Mucosa of descending colon (tissue), 3 donors: Measurements from ENCODE around the gene OCIAD1. TPM values are rescaled to one million over a fixed set of nuclear protein-coding genes. Genes with fewer than 3 reads are reported as not detected.
"Not testable (repeated sequence)": the region's sequence is repeated elsewhere in the genome, so short reads cannot be mapped to it uniquely, and the experiment has no call there.

Source experiments
- ATAC-seq: fragments of 200-7000 bp; cut with Tn5 transposase; one replicate; pipeline ENCODE4 v1.9.1; 2020; ENCODE audit warnings: mild to moderate bottlenecking, moderate library complexity
- DNase-seq, 3 donors: peaks; one replicate each; pipeline ENCODE4 v3.0.0-alpha.2; 2020
- H3K36me3 ChIP-seq: fragments of 200-600 bp; one replicate; pipeline ENCODE4 v1.8.0; 2021; ENCODE audit warnings: low read depth, mild to moderate bottlenecking
- H3K4me1 ChIP-seq: fragments of 200-600 bp; one replicate; pipeline ENCODE4 v1.8.0; 2021; ENCODE audit warnings: low read depth, mild to moderate bottlenecking
- H3K4me3 ChIP-seq: fragments of 200-600 bp; one replicate; pipeline ENCODE4 v1.8.0; 2021; ENCODE audit warnings: mild to moderate bottlenecking
- H3K9me3 ChIP-seq: fragments of 200-600 bp; one replicate; pipeline ENCODE4 v1.8.0; 2021; ENCODE audit warnings: mild to moderate bottlenecking
- CTCF ChIP-seq: fragments of 200-600 bp; IDR thresholded peaks from one replicate; pipeline ENCODE4 v1.8.0; 2022; ENCODE audit warnings: antibody characterized with exemption, mild to moderate bottlenecking
- intact Hi-C, 2 donors: fragments of 100-400 bp; cut with DNase I in 1 of 2; cut with micrococcal nuclease in 1 of 2; formaldehyde crosslinking; loops; one replicate each; pipeline versions ENCODE4 v1.11.0 to v1.11.1; 2022; cut with DNase I, micrococcal nuclease
- total RNA-seq, 3 donors: library from RNA; stranded (reverse); fragmentation: NEBNext Ultra II Directional in 2 of 3; extraction: Animal tissue kit (Norgen Biotek cat#: 25700) in 2 of 3; gene quantifications; one replicate each; pipeline versions ENCODE4 v1.2.1 to v1.2.4, GENCODE V29; 2021 to 2023
- donor health status: DM: no; HTN: no; CAD: no; lungs with moderate emphysema.
- donor health status: DM: no; HTN: no; CAD: no.
- donor health status: DM: no; HTN: yes; CAD: no.

The OCIAD1 gene
- total RNA-seq, 3 donors from 2014 or later: 119 to 150 (median 133) TPM

DNA sequence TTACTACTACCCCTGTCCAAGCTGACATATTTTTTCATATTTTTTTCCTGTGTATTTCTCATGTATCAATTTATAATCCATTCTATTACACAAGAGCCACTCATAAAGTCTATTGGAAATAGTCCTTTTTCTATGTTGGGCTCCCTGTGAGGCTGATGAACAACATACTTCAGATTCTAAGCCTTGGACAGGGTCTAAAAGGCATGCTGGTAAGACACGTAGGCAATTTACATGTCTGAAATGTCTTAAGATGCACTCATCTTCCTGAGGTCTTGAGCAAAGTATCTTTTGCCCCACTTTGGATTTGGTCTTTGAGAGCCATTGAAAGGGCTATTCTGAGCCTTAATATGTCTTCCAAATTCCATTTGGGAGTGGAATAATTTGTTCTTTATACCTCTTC, 31.8 kb downstream of the OCIAD1 start:
- no peak for TF ChIP-seq CTCF
- DNase-seq (no peak), ATAC-seq (no peak)
- Histone ChIP-seq H3K4me3 (no peak overlapping the region), H3K36me3 (no peaks in the 10 kb centered on the region), H3K9me3 (no peaks in the 10 kb centered on the region), H3K4me1 (no peaks in the 10 kb centered on the region)
- intact Hi-C loops: no loop called here

DNA sequence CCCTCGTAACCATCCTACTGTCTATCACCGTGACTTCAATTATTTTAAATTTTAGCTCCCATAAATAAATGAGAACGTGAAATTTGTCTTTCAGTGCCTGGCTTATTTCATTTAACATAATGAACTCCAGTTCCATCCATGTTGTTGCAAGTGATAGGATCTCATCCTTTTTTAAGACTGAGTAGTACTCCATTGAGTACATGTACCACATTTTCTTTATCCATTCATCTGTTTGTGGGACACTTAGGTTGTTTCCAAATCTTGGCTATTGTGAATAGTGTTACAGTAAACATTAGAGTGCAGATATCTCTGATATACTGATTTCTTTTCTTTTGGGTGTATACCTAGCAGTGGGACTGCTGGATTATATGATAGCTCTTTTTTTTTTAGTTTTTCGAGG, 32.8 kb downstream of the OCIAD1 start:
- H3K9me3 ChIP-seq: no peaks in the 10 kb centered on the region
- no peak for TF ChIP-seq CTCF
- intact Hi-C loops: no loop called here
- DNase-seq (no peak), ATAC-seq (no peak)
- H3K36me3 ChIP-seq: no peaks in the 10 kb centered on the region
- H3K4me3 ChIP-seq: no peak overlapping the region
- H3K4me1 ChIP-seq: no peaks in the 10 kb centered on the region

GRCh38 chr4:48864696-48865095, 33.8 kb downstream of the OCIAD1 start:
- DNase-seq, H3K4me3 ChIP-seq, ATAC-seq, H3K4me1 ChIP-seq, intact Hi-C loops, H3K9me3 ChIP-seq, H3K36me3 ChIP-seq: not testable (repeated sequence)

DNA sequence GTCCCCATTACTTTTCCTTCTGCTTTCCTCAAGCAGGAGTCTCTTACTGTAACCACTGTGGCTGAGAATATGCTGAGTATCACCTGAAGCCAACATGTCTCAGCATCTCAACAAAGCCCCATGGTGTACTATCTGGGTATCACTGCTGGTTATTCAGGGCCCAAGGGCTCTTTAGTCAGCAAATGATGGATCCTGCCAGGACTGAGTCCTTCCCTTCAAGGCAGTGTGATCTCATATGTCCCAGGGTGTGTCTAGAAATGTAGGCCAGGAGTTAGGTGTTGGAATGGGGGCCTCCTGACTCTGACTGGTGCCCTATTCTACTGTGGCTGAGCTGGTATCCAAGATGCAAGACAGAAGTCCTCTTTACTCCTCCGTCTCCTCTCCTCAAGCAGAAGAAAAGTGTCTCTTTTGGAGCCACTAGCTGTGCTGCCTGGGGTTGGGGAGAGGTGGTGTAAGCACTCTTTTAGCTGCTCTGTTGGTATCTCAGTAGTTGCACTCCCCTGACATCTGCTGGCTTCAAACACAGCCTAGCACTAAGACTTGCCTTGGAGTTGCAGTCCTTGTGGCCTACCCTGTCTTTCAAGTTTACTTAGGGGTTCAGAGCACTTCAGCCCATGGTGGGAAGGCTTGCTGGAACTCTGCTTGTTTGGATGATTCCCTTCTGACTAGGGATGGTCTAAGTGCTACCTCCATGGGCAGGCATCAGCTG, 47.1 kb downstream of the OCIAD1 start:
- ATAC-seq: no peak
- H3K4me1 ChIP-seq: no peaks in the 10 kb centered on the region

GRCh38 chr4:48879561-48880442, 48.9 kb downstream of the OCIAD1 start:
- H3K9me3 ChIP-seq: no peaks in the 10 kb centered on the region
- ATAC-seq (no peak), DNase-seq (no peak)
- H3K36me3 ChIP-seq: no peaks in the 10 kb centered on the region
- no peak for TF ChIP-seq CTCF
- H3K4me1 ChIP-seq: no peaks in the 10 kb centered on the region
- no peak overlapping the region for H3K4me3 ChIP-seq
- intact Hi-C loops: no loop called here

More for the DNA sequence above, 47.1 kb downstream of the OCIAD1 start:
- H3K36me3 ChIP-seq: no peaks in the 10 kb centered on the region
- H3K9me3 ChIP-seq: no peaks in the 10 kb centered on the region
- intact Hi-C loops: no loop called here
- H3K4me3 ChIP-seq: no peak overlapping the region
- no peak for TF ChIP-seq CTCF
- DNase-seq: no peak

DNA sequence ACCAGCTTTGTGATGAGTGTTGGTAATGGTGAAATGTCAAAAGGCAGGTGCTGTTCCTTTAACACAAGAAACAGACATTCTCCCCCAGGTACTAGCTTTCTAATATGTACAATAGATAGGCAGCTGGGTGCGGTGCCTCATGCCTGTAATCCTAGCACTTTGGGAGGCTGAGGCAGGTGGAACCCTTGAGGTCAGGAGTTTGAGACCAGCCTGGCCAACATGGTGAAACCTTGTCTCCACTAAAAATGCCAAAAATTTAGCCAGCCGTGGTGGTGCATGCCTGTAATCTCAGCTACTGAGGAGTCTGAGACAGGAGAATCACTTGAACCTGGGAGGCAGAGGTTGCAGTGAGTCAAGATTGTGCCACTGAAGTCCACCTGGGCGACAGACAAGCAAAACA, 50.8 kb downstream of the OCIAD1 start:
- intact Hi-C loops, H3K36me3 ChIP-seq, H3K4me1 ChIP-seq, H3K4me3 ChIP-seq, H3K9me3 ChIP-seq, DNase-seq, ATAC-seq: not testable (repeated sequence)

GRCh38 chr4:48889750-48890149, 58.9 kb downstream of the OCIAD1 start:
- ATAC-seq, H3K9me3 ChIP-seq, intact Hi-C loops, H3K36me3 ChIP-seq, H3K4me1 ChIP-seq, DNase-seq, H3K4me3 ChIP-seq: not testable (repeated sequence)
